HG03025 (cell line): ENCODE results near the gene PTPRD.

Experiments used
- ATAC-seq: cut with Tn5 transposase; IDR thresholded peaks from one replicate; pipeline ENCODE4 v1.9.1; 2021; ENCODE audit warnings: mild to moderate bottlenecking, moderate library complexity; ENCODE audit not compliant: unreplicated experiment, low FRiP score

The PTPRD gene

GRCh38 chr9:10272830-10273229 is 340.0 kb downstream of the PTPRD start:
- no peak for ATAC-seq

- no peak for ATAC-seq
These were observed 344.0 kb downstream of the PTPRD start for GRCh38 chr9:10268531-10269485.

- no peak for ATAC-seq
These were observed 347.6 kb downstream of the PTPRD start for GRCh38 chr9:10265153-10265631.

- no peak for ATAC-seq
These were observed 352.3 kb downstream of the PTPRD start for GRCh38 chr9:10260501-10260900.

GRCh38 chr9:10259668-10260067 is 353.1 kb downstream of the PTPRD start:
- ATAC-seq: no peak

- no peak for ATAC-seq
These were observed 357.0 kb downstream of the PTPRD start for GRCh38 chr9:10255758-10256157.

- no peak for ATAC-seq
These were observed 358.5 kb downstream of the PTPRD start for GRCh38 chr9:10254338-10254737.

- no peak for ATAC-seq
These were observed 359.5 kb downstream of the PTPRD start for GRCh38 chr9:10253341-10253740.

GRCh38 chr9:10252174-10252573 is 360.6 kb downstream of the PTPRD start:
- no peak for ATAC-seq

- no peak for ATAC-seq
These were observed 361.3 kb downstream of the PTPRD start for GRCh38 chr9:10251490-10251889.

GRCh38 chr9:10250219-10250618 is 362.6 kb downstream of the PTPRD start:
- ATAC-seq: no peak

- ATAC-seq: no peak
These were observed 363.9 kb downstream of the PTPRD start for GRCh38 chr9:10248890-10249289.

GRCh38 chr9:10242255-10242654 is 370.5 kb downstream of the PTPRD start:
- ATAC-seq: no peak

GRCh38 chr9:10238087-10238486 is 374.7 kb downstream of the PTPRD start:
- no peak for ATAC-seq

- ATAC-seq: no peak
These were observed 375.2 kb downstream of the PTPRD start for GRCh38 chr9:10237584-10237983.

GRCh38 chr9:10236161-10236560 is 376.6 kb downstream of the PTPRD start:
- ATAC-seq: no peak

- no peak for ATAC-seq
These were observed 377.4 kb downstream of the PTPRD start for GRCh38 chr9:10235376-10235775.

- no peak for ATAC-seq
These were observed 380.4 kb downstream of the PTPRD start for GRCh38 chr9:10232352-10232930.

- no peak for ATAC-seq
These were observed 382.3 kb downstream of the PTPRD start for GRCh38 chr9:10230512-10230911.

GRCh38 chr9:10228082-10228481 is 384.7 kb downstream of the PTPRD start:
- no peak for ATAC-seq

- ATAC-seq: no peak
These were observed 385.8 kb downstream of the PTPRD start for GRCh38 chr9:10226996-10227395.

GRCh38 chr9:10212702-10213101 is 400.1 kb downstream of the PTPRD start:
- no peak for ATAC-seq
